NCI-H2107 treated with DMSO at 0.1 percent for 48 hours (cell line): Measurements from ENCODE around the gene TLE4.

Experiments used
- DNase-seq: peaks from one replicate; lab custom pipeline; 2025; ENCODE audit not compliant: unreplicated experiment; lab: John Stamatoyannopoulos, UW

The TLE4 gene

DNA sequence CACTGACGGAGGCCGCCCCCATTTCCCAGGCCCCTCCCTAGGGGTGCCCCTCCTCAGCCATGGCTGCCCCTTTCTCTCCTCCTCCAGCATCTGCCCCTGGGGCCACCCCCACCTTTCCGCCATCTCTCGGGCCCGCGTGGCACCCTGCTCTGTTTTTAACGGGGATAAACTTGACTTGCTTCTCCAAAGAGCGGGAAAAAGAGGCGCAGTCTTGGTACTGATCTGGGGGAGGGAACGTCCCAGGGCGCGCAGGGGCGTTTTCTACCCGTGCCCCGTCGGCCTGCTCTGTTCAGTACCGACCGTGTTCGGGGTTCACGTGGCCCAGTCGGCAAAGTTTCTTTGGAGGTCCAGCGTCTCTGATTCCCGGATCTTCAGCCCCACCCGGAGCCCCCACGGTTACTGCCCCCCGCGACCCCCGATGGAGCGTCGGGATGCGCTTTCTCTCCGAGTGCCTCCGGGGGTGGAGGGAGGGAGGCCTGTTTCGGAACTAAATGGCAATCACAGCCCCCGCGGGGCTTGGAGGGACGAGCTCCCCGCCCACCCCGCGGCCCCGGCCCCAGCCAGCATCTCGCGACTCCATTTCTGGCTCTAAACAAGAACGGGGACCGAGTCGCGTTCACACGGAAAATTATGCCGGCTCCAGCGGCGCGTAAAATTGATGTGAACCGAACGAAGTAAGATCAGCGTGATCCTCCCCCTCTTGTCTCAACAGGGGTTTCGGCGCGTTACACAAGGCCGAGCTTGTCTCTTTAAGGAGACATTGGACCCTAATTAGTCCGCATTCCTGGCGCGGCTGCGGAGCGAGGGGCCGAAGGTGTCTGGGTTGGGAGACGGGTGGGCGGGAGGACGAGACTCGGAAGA, 1.1 kb upstream of the TLE4 start:
- no peak for DNase-seq

DNA sequence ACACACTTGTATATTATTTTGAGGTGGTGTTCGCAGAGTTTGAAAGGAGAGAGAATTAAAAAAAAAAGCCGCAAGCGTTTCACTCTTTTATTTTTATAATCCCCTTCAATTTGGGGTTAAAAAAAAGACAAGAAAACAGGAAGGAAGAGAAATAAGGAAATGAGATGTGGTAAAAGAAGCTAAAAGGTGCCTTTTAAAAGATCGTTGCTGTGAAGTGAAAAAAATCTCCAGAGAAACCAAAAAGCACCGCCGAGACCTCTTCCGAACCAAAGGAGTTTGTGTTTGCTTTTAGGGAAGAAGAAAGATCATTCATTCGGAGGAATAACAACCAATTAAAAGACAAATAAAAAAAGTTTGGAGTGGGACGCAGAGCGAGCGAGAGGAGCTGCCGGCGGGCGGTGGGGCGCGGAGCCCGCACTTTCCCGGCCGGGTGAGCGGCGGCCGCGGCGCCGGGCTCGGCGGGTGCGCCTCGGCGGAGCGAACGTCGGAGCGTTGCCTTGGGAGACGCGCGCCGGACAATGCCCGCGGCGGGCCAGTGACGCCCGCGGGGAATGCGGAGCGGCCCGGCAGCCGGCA, 355 bp downstream of the TLE4 start:
- peak; percentile 37 for DNase-seq

DNA sequence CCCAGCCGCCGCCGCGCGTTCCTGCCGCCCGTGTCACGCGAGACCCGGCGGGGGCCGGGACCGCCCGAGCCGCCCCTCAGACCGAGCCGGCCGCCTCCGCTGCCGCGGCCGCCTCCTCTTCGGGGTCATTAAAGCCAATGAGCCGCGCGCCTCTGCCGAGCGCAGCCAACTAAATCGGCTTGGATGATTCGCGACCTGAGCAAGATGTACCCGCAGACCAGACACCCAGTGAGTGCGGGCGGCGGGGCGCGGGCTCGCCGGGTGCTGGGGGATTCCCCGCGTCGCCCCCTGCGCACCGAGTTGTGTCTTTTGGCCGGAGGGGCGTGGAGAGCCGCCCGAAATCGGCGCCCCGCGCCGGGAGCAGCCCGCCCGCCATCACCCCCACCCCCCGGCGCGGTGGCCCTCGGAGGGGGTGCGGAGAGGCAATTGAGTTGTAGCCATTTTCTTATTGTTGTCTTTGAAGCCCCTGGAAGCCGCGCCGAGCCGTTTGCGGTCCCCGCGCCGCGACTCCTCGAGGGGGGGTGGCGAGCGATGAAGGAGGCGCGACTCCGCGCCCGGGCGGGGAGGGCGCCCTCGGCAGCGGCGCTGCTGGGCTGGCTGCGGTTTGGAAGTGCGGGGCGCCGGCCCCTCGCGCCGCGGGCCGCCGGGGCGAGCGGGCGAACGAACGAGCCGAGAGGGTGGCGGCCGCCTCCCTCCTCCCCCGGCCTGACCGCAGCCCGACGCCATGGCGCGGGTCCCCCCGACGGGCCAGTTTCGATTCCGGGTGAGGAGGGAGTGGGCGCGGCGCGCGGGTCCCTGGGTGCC, 1.0 kb downstream of the TLE4 start:
- DNase-seq: no peak

DNA sequence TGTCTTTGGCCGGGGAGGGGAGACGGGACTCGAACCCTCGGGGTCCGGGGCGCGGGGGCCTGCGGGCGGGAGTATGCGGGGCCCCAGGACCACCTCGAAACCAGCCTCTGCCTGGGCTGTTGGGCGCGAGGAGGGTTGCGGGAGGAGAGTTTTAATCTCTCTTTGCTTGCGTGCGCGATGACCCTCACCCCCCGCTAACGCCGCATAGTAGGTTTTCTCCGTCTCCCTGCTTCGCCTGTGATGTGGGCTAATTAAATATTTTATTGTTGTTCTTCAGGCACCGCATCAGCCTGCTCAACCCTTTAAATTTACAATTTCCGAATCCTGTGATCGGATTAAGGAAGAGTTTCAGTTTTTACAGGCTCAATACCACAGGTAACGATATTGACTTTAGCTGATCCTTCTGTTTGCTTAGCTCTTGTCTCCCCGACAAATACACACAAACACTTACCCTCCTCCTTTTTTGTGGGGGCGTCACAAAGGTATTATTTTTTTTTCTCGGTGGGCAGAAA, 1.7 kb downstream of the TLE4 start:
- DNase-seq: no peak

DNA sequence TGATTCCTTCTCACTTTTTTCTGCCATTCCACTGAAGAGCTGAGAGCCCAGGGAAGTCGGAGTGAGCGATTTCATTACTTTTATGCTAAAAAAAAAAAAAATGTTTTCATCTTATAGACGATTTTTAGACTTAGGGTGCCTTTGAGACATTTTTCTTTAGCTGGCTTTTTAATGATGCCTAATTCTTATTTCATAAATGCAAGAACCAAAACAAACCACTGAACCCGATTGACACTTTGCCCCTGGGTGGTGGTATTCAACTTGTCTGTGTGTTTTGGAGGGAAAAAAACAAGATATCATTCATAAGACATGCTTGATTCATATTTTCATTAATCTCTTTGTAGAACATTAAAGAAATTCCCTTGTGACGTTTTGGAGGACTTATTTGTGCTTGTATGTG, 2.4 kb downstream of the TLE4 start:
- no peak for DNase-seq

DNA sequence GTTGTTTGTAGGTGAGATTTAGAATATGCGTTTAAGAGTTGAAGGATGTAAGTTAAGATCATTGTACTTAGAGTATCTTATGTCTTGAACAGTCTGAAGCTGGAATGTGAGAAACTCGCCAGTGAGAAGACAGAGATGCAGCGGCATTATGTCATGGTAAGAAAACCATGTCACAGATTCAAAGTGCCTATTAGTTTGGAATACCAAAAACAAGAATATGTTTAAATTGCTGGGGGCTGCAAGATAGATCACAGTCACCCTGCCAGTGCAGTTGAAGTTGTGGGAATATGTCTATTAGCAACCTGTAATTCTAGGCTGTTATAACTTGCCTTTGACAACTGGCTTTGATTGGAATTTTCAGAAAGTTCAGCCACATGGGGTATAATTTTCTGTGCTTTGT, 3.0 kb downstream of the TLE4 start:
- no peak for DNase-seq

DNA sequence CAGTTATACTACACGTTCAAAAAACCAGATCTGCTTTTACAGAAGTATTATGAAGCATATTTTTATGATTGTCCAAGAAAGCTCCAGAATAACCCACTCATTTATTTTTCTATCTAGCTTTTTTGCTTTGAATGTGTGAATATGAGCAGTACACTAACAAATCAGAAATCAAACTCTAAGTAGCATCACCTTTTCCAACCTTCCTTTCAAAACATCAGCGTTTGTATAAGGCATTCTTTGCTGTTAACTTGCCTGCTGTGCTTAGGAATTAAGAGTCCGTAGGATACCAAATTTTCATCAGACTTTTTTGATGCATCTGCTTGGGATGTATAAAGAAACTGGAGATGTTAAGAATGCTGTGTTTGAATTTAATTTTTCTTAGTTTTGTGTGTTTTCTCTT, 3.8 kb downstream of the TLE4 start:
- DNase-seq: no peak

DNA sequence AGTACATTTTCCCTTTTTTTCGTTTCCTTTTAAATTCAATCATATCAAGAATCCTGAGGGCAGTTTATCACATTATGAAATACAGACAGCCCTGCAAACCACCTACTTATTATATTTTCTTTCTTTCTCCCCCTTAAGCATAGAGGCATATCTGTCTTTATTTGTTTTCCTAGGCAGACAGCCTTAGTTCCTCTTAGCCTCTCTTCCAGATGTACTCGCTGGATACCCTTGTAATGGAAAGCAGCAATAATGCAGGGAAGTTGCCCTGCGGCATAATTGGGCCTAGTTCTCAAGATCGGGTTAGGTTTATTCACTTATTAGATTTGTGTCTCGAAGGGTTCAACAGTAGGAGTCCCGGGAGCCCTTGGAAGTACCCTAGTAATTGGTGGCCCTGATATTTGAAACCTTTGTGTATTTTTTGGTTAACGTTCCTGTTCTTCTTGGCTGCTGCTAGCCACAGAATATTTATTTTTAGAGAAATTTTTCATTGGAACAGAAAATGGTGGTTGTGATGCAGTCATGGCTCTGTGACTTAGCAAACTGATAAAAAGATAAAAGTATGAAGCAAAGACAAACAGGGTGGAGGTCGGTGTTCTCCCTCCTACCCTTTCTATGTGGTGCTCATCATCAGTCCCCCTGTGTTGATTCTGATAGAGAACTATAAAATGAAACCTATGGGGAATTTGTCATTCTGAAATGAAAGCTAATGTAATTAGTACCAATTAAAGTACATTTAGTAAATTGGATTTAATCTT, 6.4 kb downstream of the TLE4 start:
- DNase-seq: no peak

DNA sequence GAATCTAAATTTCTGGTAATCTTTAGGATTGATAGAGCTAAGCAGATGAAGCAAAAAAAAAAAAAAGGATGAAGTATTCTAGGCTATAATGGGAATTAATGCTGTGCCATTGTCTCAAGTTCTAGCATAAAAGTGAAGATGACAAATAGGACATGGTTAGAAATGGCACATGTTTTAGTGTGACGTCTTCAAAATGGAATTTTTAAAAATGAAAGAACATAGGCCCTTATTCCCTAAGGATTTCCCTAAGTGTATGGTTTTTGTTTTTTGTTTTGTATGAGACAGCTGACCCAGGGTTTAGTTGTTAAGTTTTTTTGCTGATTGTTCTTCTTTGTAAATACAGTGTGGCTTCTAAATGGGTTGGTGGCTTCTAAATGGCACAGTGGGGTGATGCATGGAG, 7.1 kb downstream of the TLE4 start:
- DNase-seq: no peak

DNA sequence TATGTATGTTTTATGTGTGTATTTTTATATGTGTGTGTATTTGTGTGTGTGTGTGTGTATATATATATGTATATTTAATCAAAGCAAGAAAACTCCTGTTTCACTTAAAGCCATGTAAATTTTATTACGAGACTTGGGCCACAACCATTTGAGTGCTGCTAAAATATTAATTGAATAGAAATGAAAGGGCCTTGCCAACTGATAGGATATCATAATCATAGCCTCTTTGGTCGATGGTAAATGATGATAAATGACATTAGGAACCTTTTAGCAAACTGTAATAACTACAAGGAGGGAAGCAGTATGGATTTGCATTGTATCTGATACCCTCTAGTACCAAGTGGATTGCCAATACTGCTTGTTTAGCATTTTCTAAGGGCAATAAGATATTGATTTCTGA, 7.9 kb downstream of the TLE4 start:
- DNase-seq: no peak

DNA sequence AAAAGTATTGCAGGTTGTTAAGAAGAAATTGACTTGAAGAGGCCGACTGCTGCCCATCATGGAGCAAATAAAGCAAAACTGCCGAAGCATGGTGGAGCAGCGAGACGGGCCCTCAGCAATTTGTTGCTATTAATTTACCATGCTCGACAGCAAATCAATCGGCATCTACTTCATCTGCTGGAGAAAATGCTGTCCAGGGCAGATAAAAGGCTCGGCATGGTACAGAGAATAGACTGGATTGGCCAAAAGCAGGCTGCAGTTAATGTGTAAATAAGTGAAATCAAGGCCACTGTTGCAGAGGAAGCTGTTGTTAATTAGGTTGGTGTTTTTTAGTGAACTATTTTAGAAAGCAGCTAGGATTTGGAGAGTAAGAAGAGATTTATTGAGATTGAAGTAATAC, 8.3 kb downstream of the TLE4 start:
- DNase-seq: no peak

DNA sequence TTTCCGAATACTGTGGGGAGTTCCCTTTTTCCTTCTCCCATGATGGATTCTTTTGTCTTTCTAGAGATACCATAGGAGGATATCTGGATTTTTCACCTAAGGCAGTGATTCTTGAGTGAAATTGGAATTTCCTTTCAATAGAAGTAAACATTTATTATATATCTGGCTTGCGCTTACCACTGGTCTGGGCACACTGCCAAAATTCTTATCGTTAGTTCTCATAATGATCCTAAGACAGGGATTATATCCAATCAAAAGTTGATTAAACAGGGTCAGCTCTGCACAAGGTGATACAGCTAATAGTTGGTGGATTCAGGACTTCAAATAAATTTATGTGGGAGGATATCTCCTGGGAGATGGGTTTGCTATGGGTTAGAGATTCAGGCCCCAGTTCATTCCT, 9.6 kb downstream of the TLE4 start:
- DNase-seq: no peak

DNA sequence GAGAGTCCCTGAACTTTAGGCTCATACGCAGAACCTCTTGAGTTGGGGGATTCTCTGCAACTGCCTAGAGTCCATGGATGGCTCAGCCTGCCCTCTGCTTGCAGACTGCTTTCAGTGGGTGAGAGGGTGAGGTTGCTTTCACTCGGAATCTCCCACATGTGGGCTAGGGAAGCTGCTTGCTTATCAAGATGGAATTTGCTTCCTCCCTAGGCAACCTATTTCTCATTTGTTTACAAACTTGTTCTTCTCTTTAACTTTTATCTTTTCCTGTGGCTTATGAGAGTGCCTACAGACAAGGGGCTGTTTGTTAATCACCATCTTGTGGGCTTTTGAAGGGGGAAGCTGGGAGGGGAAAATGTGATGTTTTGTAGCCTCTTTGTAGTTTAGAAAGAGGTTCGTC, 10.0 kb downstream of the TLE4 start:
- DNase-seq: no peak

DNA sequence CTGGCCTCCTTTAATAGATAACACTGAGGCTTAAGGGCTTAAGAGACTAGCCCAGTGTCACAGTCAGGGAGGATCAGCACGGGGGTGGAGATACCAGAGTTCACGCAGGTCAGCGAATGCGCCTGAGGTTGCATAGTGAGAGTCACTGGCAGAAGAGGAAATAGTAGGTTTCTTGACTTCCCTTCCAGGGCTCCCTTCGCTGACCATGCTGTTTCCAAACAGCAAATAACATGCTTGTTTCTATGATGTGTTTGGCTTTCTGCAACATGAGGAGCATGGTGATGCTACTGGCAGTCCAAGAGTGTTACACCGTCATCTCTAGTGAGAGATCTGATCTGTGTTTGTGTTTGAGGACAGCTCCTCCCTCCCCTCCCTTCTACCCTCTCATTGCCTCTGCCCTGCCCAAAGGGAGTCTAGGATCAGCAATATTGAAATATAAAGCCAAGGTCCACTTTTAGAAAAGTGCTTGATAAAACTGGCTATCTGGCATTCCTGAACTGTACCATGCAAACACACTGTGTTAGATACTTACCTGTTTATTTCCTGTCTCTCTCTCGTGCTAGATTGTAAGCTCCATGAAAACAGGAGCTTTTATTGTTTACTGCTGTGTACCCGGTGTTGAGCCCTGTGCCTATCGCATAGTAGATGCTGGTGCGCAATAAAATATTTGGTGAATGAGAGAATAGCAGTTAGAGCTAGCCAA, 12.3 kb downstream of the TLE4 start:
- DNase-seq: no peak

DNA sequence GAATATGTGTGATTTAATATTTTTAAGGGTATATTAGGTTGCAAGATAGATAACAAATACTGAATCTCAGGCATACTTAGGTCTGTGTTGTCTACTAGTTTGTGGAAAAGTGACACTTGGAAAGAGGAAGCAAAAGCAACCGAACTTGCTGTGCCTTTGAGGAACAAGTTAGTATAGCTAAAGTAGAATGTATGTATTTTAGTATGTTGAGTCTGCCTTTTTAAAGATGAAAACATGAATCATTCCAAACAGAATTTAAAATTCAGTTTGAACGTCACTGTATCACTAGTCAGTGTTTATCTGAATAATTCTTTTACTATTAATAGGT, 12.9 kb downstream of the TLE4 start:
- no peak for DNase-seq

DNA sequence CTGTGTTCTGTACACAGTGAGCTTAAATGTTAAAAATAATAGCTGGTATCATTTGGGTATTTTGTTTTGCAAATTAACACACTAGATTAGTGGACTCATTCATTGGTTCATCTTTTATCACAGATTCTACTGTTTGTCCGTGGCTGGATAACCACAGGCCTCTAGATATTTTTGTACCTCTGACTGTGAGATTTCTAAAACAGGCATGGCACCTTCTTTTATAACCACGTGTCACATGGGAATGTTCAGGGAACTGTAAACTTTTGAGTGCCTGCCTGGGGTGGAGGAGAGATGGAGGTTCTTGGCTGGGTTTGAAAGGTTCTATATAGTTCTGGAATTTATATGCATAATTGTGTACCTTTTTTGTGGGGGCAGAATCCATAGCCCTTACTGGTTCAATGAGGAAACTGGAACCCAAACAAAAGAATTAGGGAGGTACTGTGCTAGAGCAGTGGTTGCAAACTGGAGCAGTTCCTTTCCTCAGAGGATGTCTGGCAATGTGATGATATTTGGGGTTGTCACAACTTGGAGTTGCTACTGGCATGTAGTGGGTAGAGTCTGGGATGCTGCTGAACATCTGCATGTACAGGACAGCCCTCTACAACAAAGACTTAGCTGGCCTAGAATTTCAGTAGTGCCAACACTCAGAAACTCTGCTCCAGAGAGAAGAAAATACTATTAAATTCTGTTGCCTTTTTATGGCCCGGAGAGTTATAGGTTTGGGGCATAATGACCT, 16.9 kb downstream of the TLE4 start:
- DNase-seq: no peak

DNA sequence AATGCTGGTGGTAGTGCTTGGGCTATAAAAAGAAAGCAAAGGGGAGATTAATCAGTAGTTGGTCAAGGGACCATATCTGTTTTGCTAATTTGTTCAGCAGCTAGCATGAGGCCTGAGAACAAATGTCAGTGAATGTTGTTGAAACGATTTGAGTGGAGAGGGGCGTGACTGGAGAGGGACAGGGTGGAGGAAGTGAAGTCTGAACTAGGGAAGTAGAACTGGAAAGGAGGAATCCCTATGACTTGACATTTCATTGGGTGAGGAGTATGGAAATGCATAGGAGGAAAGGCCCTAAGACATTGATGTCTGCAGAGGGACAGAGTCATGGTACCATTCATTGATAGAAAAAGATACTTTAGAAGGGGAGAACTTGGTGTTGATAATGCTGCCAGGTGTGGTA, 19.7 kb downstream of the TLE4 start:
- no peak for DNase-seq

DNA sequence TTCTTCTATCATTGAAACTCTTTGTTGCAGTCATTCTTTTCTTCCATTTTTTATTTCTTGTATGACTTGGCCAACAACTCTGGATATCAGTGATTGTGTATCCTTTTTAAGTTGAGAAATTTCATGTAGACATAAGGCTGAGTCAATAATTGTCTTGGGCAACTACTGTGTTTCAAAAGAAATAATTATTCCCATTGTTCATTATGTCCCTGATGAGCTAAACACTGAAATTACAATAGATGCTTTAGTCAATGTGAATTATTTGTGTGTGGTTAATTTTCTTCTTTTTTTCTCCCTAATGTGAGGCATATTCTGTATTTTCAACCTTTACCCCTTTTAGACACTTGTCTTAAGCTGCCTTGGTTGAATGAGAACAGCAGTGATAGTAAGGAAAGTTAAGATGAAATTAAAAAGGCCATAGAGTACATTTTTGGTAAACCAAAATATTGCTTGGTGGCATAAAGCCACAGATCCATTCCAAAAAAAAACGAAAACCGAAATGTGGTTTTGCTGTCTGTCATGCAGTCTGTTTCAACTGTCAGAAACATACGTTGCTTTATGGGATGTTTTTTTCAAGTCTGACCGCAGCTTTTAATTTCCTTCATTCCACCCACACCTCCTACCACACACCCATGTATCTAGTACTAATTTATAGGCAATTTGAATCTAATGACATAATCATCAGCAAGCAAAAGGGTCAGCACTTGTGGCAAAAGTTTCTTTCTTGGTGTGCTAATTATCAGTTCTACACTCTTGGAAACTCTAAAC, 21.1 kb downstream of the TLE4 start:
- DNase-seq: no peak
